Prostate gland (tissue), 2 donors: ENCODE results near the gene PGAM1. TPM values are rescaled to one million over a fixed set of nuclear protein-coding genes. Genes with fewer than 3 reads are reported as not detected.

Source experiments
- DNase-seq: peaks from one replicate; pipeline ENCODE4 v3.0.0-alpha.2; 2019; ENCODE audit warnings: low spot score
- H3K27ac ChIP-seq, 2 donors: fragments of 200-600 bp; sonication (generic); 2 replicates each; pipeline ENCODE4 v1.5.1; 2017 to 2019
- H3K27me3 ChIP-seq: fragments of 200-600 bp; sonication (generic); replicated peaks from 2 replicates; pipeline ENCODE4 v1.5.1; 2019; ENCODE audit not compliant: insufficient read depth
- H3K36me3 ChIP-seq, 2 donors: fragments of 200-600 bp; sonication (generic); 1 replicate in 1 of 2; 2 replicates in 1 of 2; pipeline versions ENCODE4 v1.5.1 to v1.8.1; 2017 to 2019
- H3K4me1 ChIP-seq: fragments of 200-600 bp; sonication (generic); replicated peaks from 2 replicates; pipeline ENCODE4 v1.5.1; 2019
- H3K4me3 ChIP-seq, 2 donors: fragments of 200-600 bp; sonication (generic); 2 replicates each; pipeline ENCODE4 v1.5.1; 2017 to 2019
- H3K9me3 ChIP-seq: fragments of 200-600 bp; sonication (generic); 2 replicates; pipeline ENCODE4 v1.5.1; 2017
- POLR2A ChIP-seq: fragments of 450-650 bp; IDR thresholded peaks from one replicate; pipeline ENCODE4 v1.6.1; 2016; ENCODE audit warnings: antibody characterized with exemption, mild to moderate bottlenecking
- POLR2AphosphoS5 ChIP-seq: sonication (generic); formaldehyde crosslinking; IDR thresholded peaks from one replicate; pipeline ENCODE4 v1.6.1; 2017; ENCODE audit warnings: antibody characterized with exemption
- WGBS: methylation state at CpG from one replicate; pipeline ENCODE4 v1.1.5; 2018; 5-methylcytosine and 5-hydroxymethylcytosine counted together
- intact Hi-C: fragments of 100-400 bp; cut with DNase I; formaldehyde crosslinking; loops from one replicate; pipeline ENCODE4 v1.14.2; 2022
- total RNA-seq, 2 donors: library from RNA; depleted of rRNA; stranded (reverse); fragments of >200 nt; gene quantifications; one replicate each; pipeline ENCODE4 v1.1.0, GENCODE V29; 2016
- TF ChIP-seq, protein P1 (sequence below), 4 experiments: fragments of 200-600 bp in 2 of 4; fragments of 450-650 bp in 2 of 4; sonication (generic) in 2 of 4; IDR thresholded peaks; 1 replicate in 3 of 4; 2 replicates in 1 of 4; pipeline ENCODE4 v1.5.1; 2016 to 2019; ENCODE audit warnings: antibody characterized with exemption in 4 of 4, mild to moderate bottlenecking in 2 of 4, moderate library complexity in 2 of 4

The PGAM1 gene
- total RNA-seq, 2 donors from 2014 or later: 198 to 277 TPM

DNA sequence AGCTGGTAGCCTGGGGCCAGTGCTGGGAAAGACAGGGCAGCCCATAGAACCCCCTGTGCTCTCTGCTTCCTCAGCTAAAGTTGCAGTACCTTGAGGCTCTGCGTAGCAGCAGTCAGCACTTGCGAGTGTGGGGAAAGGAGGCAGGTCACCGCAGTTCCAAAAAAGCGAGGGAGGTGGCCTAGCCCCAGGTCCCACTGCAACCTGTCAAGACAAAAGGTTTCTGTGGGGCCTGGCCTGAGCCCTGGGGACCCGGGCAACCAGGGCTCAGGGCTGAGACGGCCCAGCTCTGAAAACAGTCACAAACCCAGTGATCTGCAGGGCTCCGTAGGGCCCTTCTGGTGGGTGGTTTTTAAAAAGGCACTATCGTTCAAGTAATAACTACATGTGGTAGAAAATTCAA is 44.4 kb upstream of the PGAM1 start:
- no peaks in the 10 kb centered on the region for H3K27me3 ChIP-seq
- H3K9me3 ChIP-seq: no peaks in the 10 kb centered on the region
- TF ChIP-seq POLR2AphosphoS5: no peak
- TF ChIP-seq, protein P1, sequence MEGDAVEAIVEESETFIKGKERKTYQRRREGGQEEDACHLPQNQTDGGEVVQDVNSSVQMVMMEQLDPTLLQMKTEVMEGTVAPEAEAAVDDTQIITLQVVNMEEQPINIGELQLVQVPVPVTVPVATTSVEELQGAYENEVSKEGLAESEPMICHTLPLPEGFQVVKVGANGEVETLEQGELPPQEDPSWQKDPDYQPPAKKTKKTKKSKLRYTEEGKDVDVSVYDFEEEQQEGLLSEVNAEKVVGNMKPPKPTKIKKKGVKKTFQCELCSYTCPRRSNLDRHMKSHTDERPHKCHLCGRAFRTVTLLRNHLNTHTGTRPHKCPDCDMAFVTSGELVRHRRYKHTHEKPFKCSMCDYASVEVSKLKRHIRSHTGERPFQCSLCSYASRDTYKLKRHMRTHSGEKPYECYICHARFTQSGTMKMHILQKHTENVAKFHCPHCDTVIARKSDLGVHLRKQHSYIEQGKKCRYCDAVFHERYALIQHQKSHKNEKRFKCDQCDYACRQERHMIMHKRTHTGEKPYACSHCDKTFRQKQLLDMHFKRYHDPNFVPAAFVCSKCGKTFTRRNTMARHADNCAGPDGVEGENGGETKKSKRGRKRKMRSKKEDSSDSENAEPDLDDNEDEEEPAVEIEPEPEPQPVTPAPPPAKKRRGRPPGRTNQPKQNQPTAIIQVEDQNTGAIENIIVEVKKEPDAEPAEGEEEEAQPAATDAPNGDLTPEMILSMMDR (IDR thresholded peaks at IDR 0.05): no peak
- TF ChIP-seq POLR2A: no peak
- H3K36me3 ChIP-seq: no peaks in the 10 kb centered on the region
- DNase-seq: no peak
- H3K4me1 ChIP-seq: no peaks in the 10 kb centered on the region
- 92% methylated on average over 8 of the region's 8 CpGs for WGBS
- intact Hi-C loops: no loop called here
- no peak overlapping the region for H3K4me3 ChIP-seq
- H3K27ac ChIP-seq: no peak overlapping the region

DNA sequence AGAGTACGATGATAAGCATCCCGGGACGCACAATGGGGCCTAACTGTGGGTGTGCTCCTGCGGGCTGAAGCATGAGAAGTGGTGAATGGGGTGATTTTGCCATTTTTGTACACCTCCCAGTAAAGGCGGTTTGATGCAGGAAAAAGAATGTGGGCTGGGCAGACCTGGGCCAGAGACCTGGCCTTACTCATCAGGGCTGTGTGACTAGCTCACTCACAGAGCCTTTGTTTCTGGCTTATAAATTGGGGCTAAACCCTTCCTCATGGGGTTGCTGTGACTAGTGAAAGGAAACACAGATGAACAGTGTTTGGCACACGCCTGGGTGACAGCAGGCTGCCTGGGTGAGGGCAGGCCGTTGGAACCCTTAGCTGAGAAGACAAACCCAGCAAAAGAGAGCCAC is 42.8 kb upstream of the PGAM1 start:
- TF ChIP-seq POLR2A (no peak), POLR2AphosphoS5 (no peak)
- TF ChIP-seq, protein P1 (IDR thresholded peaks at IDR 0.05): no peak
- no peak for DNase-seq
- Histone ChIP-seq H3K27me3 (no peaks in the 10 kb centered on the region), H3K4me3 (no peak overlapping the region), H3K4me1 (no peaks in the 10 kb centered on the region), H3K9me3 (no peaks in the 10 kb centered on the region), H3K36me3 (no peaks in the 10 kb centered on the region), H3K27ac (no peak overlapping the region)
- WGBS: 76% methylated on average over 7 of the region's 7 CpGs
- intact Hi-C loops: no loop called here

DNA sequence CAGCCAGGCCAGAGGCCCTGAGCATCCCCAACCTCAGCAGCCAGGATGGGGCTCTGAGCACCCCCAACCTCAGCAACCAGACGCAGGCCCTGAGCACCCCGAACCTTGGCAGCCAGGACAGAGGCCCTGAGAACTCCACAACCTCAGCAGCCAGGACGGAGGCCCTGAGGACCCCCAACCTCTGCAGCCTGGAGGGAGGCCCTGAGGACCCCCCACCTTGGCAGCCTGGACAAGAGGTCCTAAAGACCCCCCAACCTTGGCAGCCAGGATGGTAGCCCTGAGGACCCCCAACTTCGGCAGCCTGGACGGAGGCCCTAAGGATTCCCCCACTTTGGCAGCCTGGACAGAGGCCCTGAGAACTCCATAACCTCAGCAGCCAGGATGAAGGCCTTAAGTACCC is 41.8 kb upstream of the PGAM1 start:
- 97% methylated on average over 5 of the region's 5 CpGs for WGBS
- H3K4me1 ChIP-seq: no peaks in the 10 kb centered on the region
- intact Hi-C loops: no loop called here
- no peaks in the 10 kb centered on the region for H3K27me3 ChIP-seq
- no peak overlapping the region for H3K27ac ChIP-seq
- no peaks in the 10 kb centered on the region for H3K9me3 ChIP-seq
- no peak overlapping the region for H3K4me3 ChIP-seq
- TF ChIP-seq, protein P1 (IDR thresholded peaks at IDR 0.05): no peak
- TF ChIP-seq POLR2AphosphoS5 (no peak), POLR2A (no peak)
- no peaks in the 10 kb centered on the region for H3K36me3 ChIP-seq
- DNase-seq: no peak

DNA sequence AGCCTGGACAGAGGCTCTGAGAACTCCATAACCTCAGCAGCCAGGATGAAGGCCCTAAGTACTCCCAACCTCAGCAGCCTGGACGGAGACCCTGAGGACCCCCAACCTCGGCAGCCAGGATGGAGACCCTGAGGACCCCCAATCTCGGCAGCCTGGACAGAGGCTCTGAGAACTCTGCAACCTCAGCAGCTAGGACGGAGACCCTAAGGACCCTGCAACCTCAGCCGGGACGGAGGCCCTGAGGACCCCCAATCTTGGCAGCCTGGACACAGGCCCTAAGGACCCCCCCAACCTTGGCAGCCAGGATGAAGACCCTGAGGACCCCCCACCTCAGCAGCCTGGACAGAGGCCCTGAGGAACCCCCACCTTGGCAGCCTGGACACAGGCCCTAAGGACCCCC is 41.4 kb upstream of the PGAM1 start:
- intact Hi-C loops: no loop called here
- H3K27me3 ChIP-seq: no peaks in the 10 kb centered on the region
- no peak overlapping the region for H3K4me3 ChIP-seq
- H3K27ac ChIP-seq: no peak overlapping the region
- H3K4me1 ChIP-seq: no peaks in the 10 kb centered on the region
- 86% methylated on average over 6 of the region's 6 CpGs for WGBS
- DNase-seq: no peak
- no peaks in the 10 kb centered on the region for H3K9me3 ChIP-seq
- H3K36me3 ChIP-seq: no peaks in the 10 kb centered on the region
- TF ChIP-seq, protein P1 (IDR thresholded peaks at IDR 0.05): no peak

DNA sequence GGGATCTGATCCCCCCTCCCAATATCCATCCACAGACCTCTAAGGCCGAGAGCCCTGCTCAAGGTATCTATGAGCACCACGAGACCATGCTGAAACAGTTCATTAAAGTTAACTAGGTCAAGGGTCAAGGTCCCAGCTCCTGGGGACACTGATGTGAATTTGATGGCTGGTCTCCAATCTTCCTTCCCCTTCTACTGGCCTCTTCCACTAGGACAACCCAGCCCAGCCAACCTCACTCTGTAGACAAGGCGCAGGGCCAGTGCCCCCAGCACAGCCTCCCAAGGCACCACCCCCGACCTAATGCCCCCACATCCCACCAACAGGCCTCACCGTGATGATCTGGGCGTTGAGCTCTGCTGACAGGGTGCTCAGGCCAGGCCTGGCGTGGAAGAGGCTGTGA is 40.4 kb upstream of the PGAM1 start:
- H3K4me1 ChIP-seq: no peaks in the 10 kb centered on the region
- H3K27ac ChIP-seq: no peak overlapping the region
- 94% methylated on average over 7 of the region's 7 CpGs for WGBS
- H3K27me3 ChIP-seq: no peaks in the 10 kb centered on the region
- intact Hi-C loops: no loop called here
- DNase-seq: no peak
- no peaks in the 10 kb centered on the region for H3K36me3 ChIP-seq
- H3K9me3 ChIP-seq: no peaks in the 10 kb centered on the region
- TF ChIP-seq POLR2A: no peak
- TF ChIP-seq, protein P1 (IDR thresholded peaks at IDR 0.05): no peak
- no peak for TF ChIP-seq POLR2AphosphoS5
- no peak overlapping the region for H3K4me3 ChIP-seq
